HEK293 (cell line): ENCODE data around the gene FAM110D.

Experiments used
- KLF10 ChIP-seq: fragments of 450-650 bp; IDR thresholded peaks from 2 replicates; pipeline ENCODE4 v1.5.1; 2018; ENCODE audit warnings: missing biosample characterization, mild to moderate bottlenecking, missing genetic modification characterization
- TF ChIP-seq, protein P1 (sequence below): fragments of 450-650 bp; formaldehyde crosslinking; IDR thresholded peaks from 2 replicates; pipeline ENCODE4 v1.5.1; 2016; ENCODE audit warnings: missing biosample characterization, missing genetic modification characterization
- TF ChIP-seq, protein P2 (sequence below): sonication (generic); formaldehyde crosslinking; IDR thresholded peaks from 2 replicates; pipeline ENCODE4 v1.8.1; 2022; ENCODE audit warnings: mild to moderate bottlenecking, moderate library complexity, missing genetic modification reagents

- TF ChIP-seq KLF10, result no peak
- TF ChIP-seq, protein P1, sequence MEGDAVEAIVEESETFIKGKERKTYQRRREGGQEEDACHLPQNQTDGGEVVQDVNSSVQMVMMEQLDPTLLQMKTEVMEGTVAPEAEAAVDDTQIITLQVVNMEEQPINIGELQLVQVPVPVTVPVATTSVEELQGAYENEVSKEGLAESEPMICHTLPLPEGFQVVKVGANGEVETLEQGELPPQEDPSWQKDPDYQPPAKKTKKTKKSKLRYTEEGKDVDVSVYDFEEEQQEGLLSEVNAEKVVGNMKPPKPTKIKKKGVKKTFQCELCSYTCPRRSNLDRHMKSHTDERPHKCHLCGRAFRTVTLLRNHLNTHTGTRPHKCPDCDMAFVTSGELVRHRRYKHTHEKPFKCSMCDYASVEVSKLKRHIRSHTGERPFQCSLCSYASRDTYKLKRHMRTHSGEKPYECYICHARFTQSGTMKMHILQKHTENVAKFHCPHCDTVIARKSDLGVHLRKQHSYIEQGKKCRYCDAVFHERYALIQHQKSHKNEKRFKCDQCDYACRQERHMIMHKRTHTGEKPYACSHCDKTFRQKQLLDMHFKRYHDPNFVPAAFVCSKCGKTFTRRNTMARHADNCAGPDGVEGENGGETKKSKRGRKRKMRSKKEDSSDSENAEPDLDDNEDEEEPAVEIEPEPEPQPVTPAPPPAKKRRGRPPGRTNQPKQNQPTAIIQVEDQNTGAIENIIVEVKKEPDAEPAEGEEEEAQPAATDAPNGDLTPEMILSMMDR (tag by site-specific recombination), result no peak
- TF ChIP-seq, protein P2, sequence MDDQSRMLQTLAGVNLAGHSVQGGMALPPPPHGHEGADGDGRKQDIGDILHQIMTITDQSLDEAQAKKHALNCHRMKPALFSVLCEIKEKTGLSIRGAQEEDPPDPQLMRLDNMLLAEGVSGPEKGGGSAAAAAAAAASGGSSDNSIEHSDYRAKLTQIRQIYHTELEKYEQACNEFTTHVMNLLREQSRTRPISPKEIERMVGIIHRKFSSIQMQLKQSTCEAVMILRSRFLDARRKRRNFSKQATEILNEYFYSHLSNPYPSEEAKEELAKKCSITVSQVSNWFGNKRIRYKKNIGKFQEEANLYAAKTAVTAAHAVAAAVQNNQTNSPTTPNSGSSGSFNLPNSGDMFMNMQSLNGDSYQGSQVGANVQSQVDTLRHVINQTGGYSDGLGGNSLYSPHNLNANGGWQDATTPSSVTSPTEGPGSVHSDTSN (CRISPR knock-in tag), result no peak
These were observed 3.4 kb downstream of the FAM110D start for GRCh38 chr1:26162220-26162709.
